Loucy (cell line): ENCODE results near the gene TM9SF1.

ENCODE experiments used
- H2AFZ ChIP-seq: fragments of 200-600 bp; sonication (generic); 2 replicates; pipeline ENCODE4 v1.6.0; 2016; ENCODE audit warnings: antibody characterized with exemption, mild to moderate bottlenecking, low read length, moderate library complexity
- H3F3A ChIP-seq: fragments of 200-600 bp; 2 replicates; pipeline ENCODE4 v1.6.0; 2016; ENCODE audit warnings: antibody characterized with exemption, low read depth, mild to moderate bottlenecking
- H3K27me3 ChIP-seq: fragments of 200-600 bp; sonication (generic); 2 replicates; pipeline ENCODE4 v1.6.1; 2014; ENCODE audit warnings: low read length, mild to moderate bottlenecking; ENCODE audit not compliant: insufficient read depth, poor library complexity, severe bottlenecking
- H3K36me3 ChIP-seq: fragments of 200-600 bp; sonication (generic); 2 replicates; pipeline ENCODE4 v1.6.1; 2016; ENCODE audit warnings: low read length; ENCODE audit not compliant: insufficient read depth
- H3K4me1 ChIP-seq: fragments of 200-600 bp; sonication (generic); 2 replicates; pipeline ENCODE4 v1.5.1; 2014; ENCODE audit warnings: low read length, mild to moderate bottlenecking; ENCODE audit not compliant: insufficient read depth, poor library complexity, severe bottlenecking
- H3K4me2 ChIP-seq: fragments of 200-600 bp; sonication (generic); 2 replicates; pipeline ENCODE4 v1.6.0; 2014; ENCODE audit warnings: antibody characterized with exemption, low read length, low read depth, mild to moderate bottlenecking; ENCODE audit not compliant: poor library complexity, severe bottlenecking
- H3K4me3 ChIP-seq: fragments of 200-600 bp; sonication (generic); 2 replicates; pipeline ENCODE4 v1.5.1; 2014; ENCODE audit warnings: low read length, mild to moderate bottlenecking, mixed read lengths; ENCODE audit not compliant: poor library complexity, severe bottlenecking
- H3K79me2 ChIP-seq: fragments of 200-600 bp; sonication (generic); 2 replicates; pipeline ENCODE4 v1.6.1; 2014; ENCODE audit warnings: low read length; ENCODE audit not compliant: insufficient read depth
- H3K9ac ChIP-seq: fragments of 200-600 bp; sonication (generic); 2 replicates; pipeline ENCODE4 v1.6.0; 2014; ENCODE audit warnings: mild to moderate bottlenecking, low read depth, low read length, moderate library complexity; ENCODE audit not compliant: poor library complexity, severe bottlenecking
- H3K9me2 ChIP-seq: fragments of 200-600 bp; sonication (generic); replicated peaks from 2 replicates; pipeline ENCODE4 v1.6.1; 2016; ENCODE audit warnings: low read depth, low read length, mixed read lengths
- H3K9me3 ChIP-seq: fragments of 200-600 bp; sonication (generic); 2 replicates; pipeline ENCODE4 v1.6.1; 2014; ENCODE audit warnings: mild to moderate bottlenecking, antibody characterized with exemption, low read length, low read depth; ENCODE audit not compliant: insufficient read depth
- H4K20me1 ChIP-seq: fragments of 200-600 bp; sonication (generic); 2 replicates; pipeline ENCODE4 v1.6.0; 2014; ENCODE audit warnings: antibody characterized with exemption, low read length, mild to moderate bottlenecking; ENCODE audit not compliant: insufficient read depth, poor library complexity, severe bottlenecking
- EZH2phosphoT487 ChIP-seq: fragments of 200-600 bp; IDR thresholded peaks from 2 replicates; pipeline ENCODE4 v1.6.1; 2018; ENCODE audit warnings: antibody characterized with exemption, mild to moderate bottlenecking, moderate library complexity, borderline replicate concordance
- TF ChIP-seq, protein P1 (sequence below): fragments of 200-600 bp; sonication (generic); conservative IDR thresholded peaks from 2 replicates; pipeline ENCODE4 v1.5.1; 2014; ENCODE audit warnings: mild to moderate bottlenecking, antibody characterized with exemption, low read length

The TM9SF1 gene

GRCh38 chr14:24185741-24186140 is 9.5 kb downstream of the TM9SF1 start:
- Histone ChIP-seq H4K20me1 (no peaks in the 10 kb centered on the region), H3K79me2 (no peaks in the 10 kb centered on the region), H3K9me3 (no peaks in the 10 kb centered on the region), H3K27me3 (no peaks in the 10 kb centered on the region), H3K4me1 (peaks cover 11% of the 10 kb centered on the region), H2AFZ (no peak overlapping the region), H3K4me2 (no peak overlapping the region), H3K9me2 (no peaks in the 10 kb centered on the region), H3F3A (no peaks in the 10 kb centered on the region), H3K4me3 (no peak overlapping the region), H3K9ac (no peak overlapping the region), H3K36me3 (no peaks in the 10 kb centered on the region; the same call in 1 of the 2 replicates)
- TF ChIP-seq EZH2phosphoT487 = no peak
- TF ChIP-seq, protein P1, sequence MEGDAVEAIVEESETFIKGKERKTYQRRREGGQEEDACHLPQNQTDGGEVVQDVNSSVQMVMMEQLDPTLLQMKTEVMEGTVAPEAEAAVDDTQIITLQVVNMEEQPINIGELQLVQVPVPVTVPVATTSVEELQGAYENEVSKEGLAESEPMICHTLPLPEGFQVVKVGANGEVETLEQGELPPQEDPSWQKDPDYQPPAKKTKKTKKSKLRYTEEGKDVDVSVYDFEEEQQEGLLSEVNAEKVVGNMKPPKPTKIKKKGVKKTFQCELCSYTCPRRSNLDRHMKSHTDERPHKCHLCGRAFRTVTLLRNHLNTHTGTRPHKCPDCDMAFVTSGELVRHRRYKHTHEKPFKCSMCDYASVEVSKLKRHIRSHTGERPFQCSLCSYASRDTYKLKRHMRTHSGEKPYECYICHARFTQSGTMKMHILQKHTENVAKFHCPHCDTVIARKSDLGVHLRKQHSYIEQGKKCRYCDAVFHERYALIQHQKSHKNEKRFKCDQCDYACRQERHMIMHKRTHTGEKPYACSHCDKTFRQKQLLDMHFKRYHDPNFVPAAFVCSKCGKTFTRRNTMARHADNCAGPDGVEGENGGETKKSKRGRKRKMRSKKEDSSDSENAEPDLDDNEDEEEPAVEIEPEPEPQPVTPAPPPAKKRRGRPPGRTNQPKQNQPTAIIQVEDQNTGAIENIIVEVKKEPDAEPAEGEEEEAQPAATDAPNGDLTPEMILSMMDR = no peak

- Histone ChIP-seq H3F3A (no peaks in the 10 kb centered on the region), H3K9me3 (no peaks in the 10 kb centered on the region), H3K4me3 (no peak overlapping the region), H3K27me3 (no peaks in the 10 kb centered on the region), H3K36me3 (peaks cover 4% of the 10 kb centered on the region; the same call in 1 of the 2 replicates), H4K20me1 (no peaks in the 10 kb centered on the region), H3K4me1 (peaks cover 11% of the 10 kb centered on the region), H3K9me2 (no peaks in the 10 kb centered on the region), H3K4me2 (no peak overlapping the region), H3K79me2 (no peaks in the 10 kb centered on the region), H2AFZ (no peak overlapping the region), H3K9ac (no peak overlapping the region)
- no peak for TF ChIP-seq EZH2phosphoT487
- TF ChIP-seq, protein P1 = no peak
These were observed 10.2 kb downstream of the TM9SF1 start for GRCh38 chr14:24185026-24185425.

DNA sequence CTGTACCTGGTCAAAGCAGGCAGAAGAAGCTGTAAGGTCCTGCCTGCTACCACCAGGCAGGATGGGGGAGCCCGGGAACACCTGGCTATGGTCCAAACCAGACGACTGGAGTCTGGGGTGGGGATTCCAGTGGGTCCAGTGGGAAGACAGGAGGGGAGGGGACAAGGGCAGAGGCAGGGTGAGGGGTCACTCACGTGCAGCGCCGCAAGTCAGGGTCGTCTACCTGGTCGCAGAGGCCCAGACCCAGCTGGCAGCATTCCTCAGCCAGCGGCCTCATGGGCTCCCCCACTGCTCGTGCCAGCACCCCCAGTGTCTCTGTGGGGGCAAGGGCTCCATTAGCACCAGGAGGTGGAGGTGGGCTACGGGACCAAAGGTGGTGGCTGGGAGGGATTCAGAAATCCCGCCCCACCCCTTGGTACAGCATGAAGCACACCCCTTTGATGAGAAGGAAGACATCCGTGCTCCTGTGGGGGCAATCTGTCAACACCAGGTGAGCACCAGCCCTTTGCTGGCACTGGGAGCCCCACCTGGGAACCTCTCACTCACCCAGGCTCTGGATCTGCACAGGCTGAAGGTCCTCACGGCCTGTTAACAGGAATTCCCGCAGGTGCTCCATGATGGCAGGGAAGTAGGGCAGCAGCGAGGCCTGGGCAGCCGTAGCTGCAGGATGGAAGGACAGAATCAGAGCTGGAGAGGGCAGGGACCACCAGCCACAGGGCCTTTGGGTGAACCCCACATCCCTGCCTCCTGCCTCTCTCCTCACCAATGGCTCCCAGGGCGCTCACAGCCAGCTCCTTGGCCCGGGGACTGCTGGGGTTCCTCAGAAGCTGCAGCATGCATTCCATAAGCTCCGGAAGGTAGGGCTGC is 10.9 kb downstream of the TM9SF1 start:
- H3K27me3 ChIP-seq = no peaks in the 10 kb centered on the region
- H3K9ac ChIP-seq = no peak overlapping the region
- H3K36me3 ChIP-seq = peaks cover 7% of the 10 kb centered on the region; the same call in 1 of the 2 replicates
- no peak overlapping the region for H2AFZ ChIP-seq
- H3K9me2 ChIP-seq = no peaks in the 10 kb centered on the region
- H3K9me3 ChIP-seq = no peaks in the 10 kb centered on the region
- no peak for TF ChIP-seq EZH2phosphoT487
- TF ChIP-seq, protein P1 = no peak
- H3F3A ChIP-seq = no peaks in the 10 kb centered on the region
- H4K20me1 ChIP-seq = no peaks in the 10 kb centered on the region
- H3K4me2 ChIP-seq = no peak overlapping the region
- no peaks in the 10 kb centered on the region for H3K79me2 ChIP-seq
- H3K4me3 ChIP-seq = no peak overlapping the region
- H3K4me1 ChIP-seq = peaks cover 11% of the 10 kb centered on the region
